Measurements from ENCODE around the gene TPRX2. TPM values are rescaled to one million over a fixed set of nuclear protein-coding genes. Genes with fewer than 3 reads are reported as not detected.
"Not testable (repeated sequence)": the region's sequence is repeated elsewhere in the genome, so short reads cannot be mapped to it uniquely, and the experiment has no call there.

TPRX2 gene
- total RNA-seq, 1 donor from 2014 or later, result not detected

- Mint-ChIP-seq H3K27ac (ENCODE audit: unreplicated experiment) (peak overlapping the region; percentile 26), H3K4me1 (ENCODE audit: low read depth, unreplicated experiment) (no peaks in the 10 kb centered on the region), H3K36me3 (ENCODE audit: low read depth, unreplicated experiment) (no peaks in the 10 kb centered on the region), H3K9me3 (ENCODE audit: unreplicated experiment) (peaks cover 3% of the 10 kb centered on the region), H3K4me3 (ENCODE audit: unreplicated experiment) (no peak overlapping the region), H3K27me3 (ENCODE audit: low read depth, unreplicated experiment) (peaks cover 3% of the 10 kb centered on the region)
- FAIRE-seq (no peak), DNase-seq (ENCODE audit: low read depth) (peak; percentile 20)
- H3K4me1 ChIP-seq (ENCODE audit: insufficient read depth, low read length), result no peaks in the 10 kb centered on the region
- H3K9me3 ChIP-seq (ENCODE audit: insufficient read depth, low read depth, low read length), result no peaks in the 10 kb centered on the region
- no peak overlapping the region for H2AFZ ChIP-seq (ENCODE audit: low read depth, low read length)
- no peaks in the 10 kb centered on the region for H3K79me2 ChIP-seq (ENCODE audit: insufficient read depth, low read length)
- no peak overlapping the region for H3K4me2 ChIP-seq (ENCODE audit: low read length)
- TF ChIP-seq CTCF (IDR thresholded peaks at IDR 0.05; ENCODE audit: insufficient read depth, low read depth, low read length), result peak; percentile 93
- no peak for TF ChIP-seq EZH2 (IDR thresholded peaks at IDR 0.05; ENCODE audit: insufficient read depth, low read length)
- H3K27ac ChIP-seq (ENCODE audit: low read depth, low read length), result no peak overlapping the region
- no peaks in the 10 kb centered on the region for H4K20me1 ChIP-seq (ENCODE audit: insufficient read depth, low read length)
- no peak overlapping the region for H3K9ac ChIP-seq (ENCODE audit: low read length)
- H3K4me3 ChIP-seq (ENCODE audit: insufficient read depth, low read depth, low read length), result no peak overlapping the region
- no peaks in the 10 kb centered on the region for H3K36me3 ChIP-seq (ENCODE audit: insufficient read depth, low read length)
- no peaks in the 10 kb centered on the region for H3K27me3 ChIP-seq (ENCODE audit: insufficient read depth, low read length)
Observed at GRCh38 chr19:47863514-47863936, 4.5 kb downstream of the TPRX2 start.

- Mint-ChIP-seq H3K27me3 (ENCODE audit: low read depth, unreplicated experiment) (peaks cover 3% of the 10 kb centered on the region), H3K4me3 (ENCODE audit: unreplicated experiment) (no peak overlapping the region), H3K27ac (ENCODE audit: unreplicated experiment) (no peak overlapping the region), H3K4me1 (ENCODE audit: low read depth, unreplicated experiment) (no peaks in the 10 kb centered on the region), H3K36me3 (ENCODE audit: low read depth, unreplicated experiment) (no peaks in the 10 kb centered on the region), H3K9me3 (ENCODE audit: unreplicated experiment) (peaks cover 2% of the 10 kb centered on the region)
- Histone ChIP-seq H3K4me3 (ENCODE audit: insufficient read depth, low read depth, low read length) (no peak overlapping the region), H3K9ac (ENCODE audit: low read length) (no peak overlapping the region), H3K4me1 (ENCODE audit: insufficient read depth, low read length) (no peaks in the 10 kb centered on the region), H3K27me3 (ENCODE audit: insufficient read depth, low read length) (no peaks in the 10 kb centered on the region), H4K20me1 (ENCODE audit: insufficient read depth, low read length) (no peaks in the 10 kb centered on the region), H3K36me3 (ENCODE audit: insufficient read depth, low read length) (no peaks in the 10 kb centered on the region), H3K79me2 (ENCODE audit: insufficient read depth, low read length) (no peaks in the 10 kb centered on the region), H2AFZ (ENCODE audit: low read depth, low read length) (no peak overlapping the region), H3K27ac (ENCODE audit: low read depth, low read length) (no peak overlapping the region), H3K4me2 (ENCODE audit: low read length) (no peak overlapping the region), H3K9me3 (ENCODE audit: insufficient read depth, low read depth, low read length) (no peaks in the 10 kb centered on the region)
- DNase-seq (ENCODE audit: low read depth), result no peak
- TF ChIP-seq CTCF (IDR thresholded peaks at IDR 0.05; ENCODE audit: insufficient read depth, low read depth, low read length), result no peak
- TF ChIP-seq EZH2 (IDR thresholded peaks at IDR 0.05; ENCODE audit: insufficient read depth, low read length), result no peak
- FAIRE-seq, result no peak
Observed at GRCh38 chr19:47865166-47865565, 6.1 kb downstream of the TPRX2 start.

GRCh38 chr19:47878906-47879305, 19.9 kb downstream of the TPRX2 start:
- no peak overlapping the region for H3K4me3 Mint-ChIP-seq (ENCODE audit: unreplicated experiment)
- Histone ChIP-seq H3K79me2 (ENCODE audit: insufficient read depth, low read length) (no peaks in the 10 kb centered on the region), H3K27ac (ENCODE audit: low read depth, low read length) (no peak overlapping the region), H3K9ac (ENCODE audit: low read length) (no peak overlapping the region), H3K27me3 (ENCODE audit: insufficient read depth, low read length) (no peaks in the 10 kb centered on the region), H3K36me3 (ENCODE audit: insufficient read depth, low read length) (no peaks in the 10 kb centered on the region), H3K4me2 (ENCODE audit: low read length) (no peak overlapping the region), H3K9me3 (ENCODE audit: insufficient read depth, low read depth, low read length) (no peaks in the 10 kb centered on the region), H3K4me1 (ENCODE audit: insufficient read depth, low read length) (no peaks in the 10 kb centered on the region), H3K4me3 (ENCODE audit: insufficient read depth, low read depth, low read length) (no peak overlapping the region), H4K20me1 (ENCODE audit: insufficient read depth, low read length) (no peaks in the 10 kb centered on the region), H2AFZ (ENCODE audit: low read depth, low read length) (no peak overlapping the region)
- H3K36me3 Mint-ChIP-seq (ENCODE audit: low read depth, unreplicated experiment), result no peaks in the 10 kb centered on the region
- FAIRE-seq, result no peak
- no peaks in the 10 kb centered on the region for H3K4me1 Mint-ChIP-seq (ENCODE audit: low read depth, unreplicated experiment)
- H3K9me3 Mint-ChIP-seq (ENCODE audit: unreplicated experiment), result peaks cover 3% of the 10 kb centered on the region
- no peak for DNase-seq (ENCODE audit: low read depth)
- H3K27ac Mint-ChIP-seq (ENCODE audit: unreplicated experiment), result no peak overlapping the region
- TF ChIP-seq CTCF (IDR thresholded peaks at IDR 0.05; ENCODE audit: insufficient read depth, low read depth, low read length) (no peak), EZH2 (IDR thresholded peaks at IDR 0.05; ENCODE audit: insufficient read depth, low read length) (no peak)
- H3K27me3 Mint-ChIP-seq (ENCODE audit: low read depth, unreplicated experiment), result peaks cover 12% of the 10 kb centered on the region

GRCh38 chr19:47879385-47879784, 20.4 kb downstream of the TPRX2 start:
- H3K9me3 ChIP-seq (ENCODE audit: insufficient read depth, low read depth, low read length); H4K20me1 ChIP-seq (ENCODE audit: insufficient read depth, low read length); H3K4me3 ChIP-seq (ENCODE audit: insufficient read depth, low read depth, low read length); H3K79me2 ChIP-seq (ENCODE audit: insufficient read depth, low read length); H3K27me3 ChIP-seq (ENCODE audit: insufficient read depth, low read length); H3K9me3 Mint-ChIP-seq (ENCODE audit: unreplicated experiment); FAIRE-seq; H3K9ac ChIP-seq (ENCODE audit: low read length); H3K4me1 ChIP-seq (ENCODE audit: insufficient read depth, low read length); H3K4me2 ChIP-seq (ENCODE audit: low read length); DNase-seq (ENCODE audit: low read depth); H3K36me3 Mint-ChIP-seq (ENCODE audit: low read depth, unreplicated experiment); H3K27ac ChIP-seq (ENCODE audit: low read depth, low read length); H3K4me3 Mint-ChIP-seq (ENCODE audit: unreplicated experiment); H3K27ac Mint-ChIP-seq (ENCODE audit: unreplicated experiment); H2AFZ ChIP-seq (ENCODE audit: low read depth, low read length); H3K36me3 ChIP-seq (ENCODE audit: insufficient read depth, low read length); H3K4me1 Mint-ChIP-seq (ENCODE audit: low read depth, unreplicated experiment): not testable (repeated sequence)
- H3K27me3 Mint-ChIP-seq (ENCODE audit: low read depth, unreplicated experiment), result peaks cover 12% of the 10 kb centered on the region

Measured in astrocyte (in vitro differentiated cells and primary cell).